Mucosa of gallbladder (tissue), 1 donor: ENCODE measurements around the gene KAT6B. TPM values are rescaled to one million over a fixed set of nuclear protein-coding genes. Genes with fewer than 3 reads are reported as not detected.

Experiments
- DNase-seq: peaks from one replicate; pipeline ENCODE4 v3.0.0-alpha.2; 2020; ENCODE audit warnings: low spot score
- total RNA-seq: library from RNA; stranded (reverse); gene quantifications from one replicate; pipeline ENCODE4 v1.2.1, GENCODE V29; 2021
- donor health status: DM: no; HTN: no; CAD: no.

Gene KAT6B
- total RNA-seq, 1 donor from 2014 or later: 33.0 TPM

DNA sequence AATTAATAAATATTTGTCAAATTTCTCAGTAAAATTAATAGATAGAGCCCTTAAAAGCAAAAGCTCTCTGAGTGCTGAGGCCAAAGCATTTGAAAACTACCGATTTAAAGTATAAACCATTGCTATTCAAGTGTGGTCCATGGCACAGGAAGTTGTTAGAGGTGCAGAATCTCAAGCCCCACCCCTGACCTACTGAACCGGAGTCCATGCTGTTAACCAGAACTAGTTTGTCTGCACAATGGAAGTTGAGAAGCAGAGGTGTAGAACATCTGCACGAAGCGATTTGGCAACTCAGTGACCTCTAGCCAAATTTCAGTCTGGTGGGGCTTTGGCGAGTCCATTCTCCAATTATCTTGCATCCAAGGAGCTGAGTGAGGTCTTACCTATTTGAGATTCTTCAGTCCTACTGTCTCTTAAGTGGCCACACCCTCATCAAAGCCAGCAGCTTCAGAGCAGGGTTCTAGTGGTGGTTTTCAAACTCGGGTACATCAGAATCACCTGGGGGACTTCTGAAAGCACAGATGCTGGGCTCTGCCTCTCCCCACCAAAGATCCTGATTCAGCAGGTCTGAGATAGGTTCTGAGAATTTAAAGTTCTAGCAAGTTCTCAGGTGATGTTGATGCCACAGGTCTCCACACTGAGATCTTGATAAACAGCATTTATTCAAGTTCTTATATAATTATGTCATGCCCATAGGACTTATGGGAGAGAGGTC, 188.3 kb downstream of the KAT6B start:
- DNase-seq: no peak

DNA sequence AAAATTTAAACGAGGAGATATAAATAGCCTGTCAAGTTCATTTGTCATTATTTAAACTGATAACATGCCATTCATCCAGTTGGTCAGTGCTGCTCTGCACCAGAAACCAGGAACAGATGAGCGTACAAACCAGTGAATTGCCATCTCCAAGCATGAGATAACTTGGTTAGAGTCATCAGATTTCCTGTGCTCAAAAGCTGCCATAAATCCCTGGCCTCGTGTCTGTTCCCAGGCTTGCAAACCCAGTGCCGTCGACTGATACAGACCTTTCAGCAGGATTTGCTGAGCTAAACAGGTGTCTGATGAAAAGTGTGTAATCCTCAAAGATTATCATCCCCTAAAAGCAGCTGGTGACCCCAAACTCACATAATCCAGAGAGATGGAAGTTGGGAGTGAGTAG, 189.0 kb downstream of the KAT6B start:
- DNase-seq: no peak

DNA sequence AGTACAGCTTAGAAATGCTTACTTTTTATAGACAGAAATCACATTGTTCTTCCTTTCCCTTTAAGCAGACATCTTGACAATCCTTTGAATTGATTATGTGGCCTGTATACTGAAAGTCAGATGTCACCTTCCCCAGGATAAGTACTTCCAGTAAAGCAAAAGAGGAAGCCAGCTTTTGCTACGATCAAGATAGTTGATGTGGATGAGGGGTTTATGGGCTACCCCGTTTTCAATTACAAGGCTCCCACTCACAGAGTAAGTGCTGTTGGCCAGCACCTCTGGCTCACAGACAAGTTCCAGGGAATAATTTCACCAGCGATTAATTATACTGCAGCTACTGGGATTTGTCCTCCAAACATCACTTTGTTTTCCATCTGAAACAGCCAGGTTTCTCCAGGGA, 189.9 kb downstream of the KAT6B start:
- no peak for DNase-seq

DNA sequence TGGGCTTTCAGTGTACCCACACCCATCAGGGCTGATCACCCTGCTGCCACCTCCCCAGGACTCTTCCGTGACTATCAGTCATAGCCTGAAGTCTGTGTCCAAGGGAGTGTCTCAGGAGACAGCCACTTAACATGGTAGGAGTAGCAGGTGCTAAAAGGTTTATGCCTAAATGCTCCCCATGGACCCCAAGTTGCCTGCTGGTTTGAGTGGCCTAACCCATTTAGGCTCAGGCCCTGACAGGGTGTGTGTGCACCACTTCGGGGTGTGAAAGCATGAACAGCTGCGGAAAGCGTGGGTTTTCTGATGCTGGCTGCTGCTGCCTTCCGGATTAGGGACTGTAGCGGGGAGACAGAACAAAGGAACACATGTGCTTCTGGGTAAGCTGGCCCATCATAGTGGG, 191.9 kb downstream of the KAT6B start:
- no peak for DNase-seq

DNA sequence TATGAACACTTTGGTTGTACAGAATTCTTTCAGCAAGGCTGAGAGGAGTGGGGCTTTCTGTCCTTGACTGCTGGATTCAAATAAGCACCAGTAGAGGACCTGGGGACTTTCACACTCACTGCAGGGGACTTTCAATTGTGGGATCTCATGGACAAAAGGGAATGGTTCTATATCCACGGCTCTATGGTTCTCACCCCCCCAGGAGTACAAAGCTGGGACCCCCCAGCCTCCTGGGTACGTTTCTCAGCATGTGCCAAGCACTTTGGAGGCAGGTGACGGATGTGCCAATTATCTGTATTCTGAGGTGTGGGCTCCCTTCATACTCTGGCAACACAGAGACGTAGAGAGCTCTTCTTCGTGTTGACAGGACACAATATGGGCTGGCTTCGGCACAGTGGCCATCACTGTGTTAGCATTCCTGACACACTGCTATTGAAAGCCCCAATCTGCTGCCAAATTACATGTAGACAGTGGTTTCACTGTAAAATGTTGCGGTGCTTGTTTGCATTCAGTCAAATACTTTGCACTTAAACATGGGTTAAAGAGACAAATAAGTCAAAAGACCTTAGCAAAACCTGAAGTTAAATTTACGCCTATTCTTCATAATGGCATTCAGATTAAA, 192.4 kb downstream of the KAT6B start:
- no peak for DNase-seq

DNA sequence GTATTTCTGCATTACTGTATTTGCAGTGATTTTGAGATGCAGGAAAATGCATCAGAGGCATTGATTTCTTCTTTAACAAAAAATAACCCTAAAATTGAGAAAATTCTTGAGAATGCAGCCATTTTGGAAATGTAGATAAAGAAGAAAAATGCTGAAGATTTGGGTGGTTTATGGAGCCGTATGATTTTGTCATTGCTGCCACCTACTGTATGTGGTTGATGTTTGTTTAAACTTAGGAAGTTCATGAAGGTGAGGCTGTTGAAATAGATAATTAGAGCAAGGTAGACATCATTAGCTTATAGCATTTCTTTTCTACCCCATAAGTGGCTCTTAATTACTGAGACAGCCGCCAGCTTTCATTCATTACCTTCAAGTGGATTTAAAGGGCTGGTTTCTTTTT, 193.0 kb downstream of the KAT6B start:
- no peak for DNase-seq

DNA sequence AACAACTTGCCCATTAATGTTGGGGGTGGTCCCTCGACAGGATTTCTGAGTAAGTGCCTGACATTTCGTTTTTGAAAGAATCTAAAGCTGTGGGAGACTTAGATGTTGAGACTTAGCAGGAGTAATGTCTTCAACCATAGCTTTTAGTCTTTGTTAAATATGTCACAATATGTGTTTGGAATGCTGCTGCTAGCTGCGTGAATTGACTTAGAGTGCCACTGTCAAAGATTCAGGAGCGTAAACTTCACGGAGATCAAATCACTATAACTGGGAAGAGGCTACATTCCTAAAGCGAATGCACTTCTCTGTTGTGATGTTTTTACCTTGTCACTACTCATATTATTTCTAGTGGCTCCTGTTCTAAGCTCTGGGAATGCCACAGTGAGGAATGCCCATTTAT, 193.8 kb downstream of the KAT6B start:
- DNase-seq: no peak

DNA sequence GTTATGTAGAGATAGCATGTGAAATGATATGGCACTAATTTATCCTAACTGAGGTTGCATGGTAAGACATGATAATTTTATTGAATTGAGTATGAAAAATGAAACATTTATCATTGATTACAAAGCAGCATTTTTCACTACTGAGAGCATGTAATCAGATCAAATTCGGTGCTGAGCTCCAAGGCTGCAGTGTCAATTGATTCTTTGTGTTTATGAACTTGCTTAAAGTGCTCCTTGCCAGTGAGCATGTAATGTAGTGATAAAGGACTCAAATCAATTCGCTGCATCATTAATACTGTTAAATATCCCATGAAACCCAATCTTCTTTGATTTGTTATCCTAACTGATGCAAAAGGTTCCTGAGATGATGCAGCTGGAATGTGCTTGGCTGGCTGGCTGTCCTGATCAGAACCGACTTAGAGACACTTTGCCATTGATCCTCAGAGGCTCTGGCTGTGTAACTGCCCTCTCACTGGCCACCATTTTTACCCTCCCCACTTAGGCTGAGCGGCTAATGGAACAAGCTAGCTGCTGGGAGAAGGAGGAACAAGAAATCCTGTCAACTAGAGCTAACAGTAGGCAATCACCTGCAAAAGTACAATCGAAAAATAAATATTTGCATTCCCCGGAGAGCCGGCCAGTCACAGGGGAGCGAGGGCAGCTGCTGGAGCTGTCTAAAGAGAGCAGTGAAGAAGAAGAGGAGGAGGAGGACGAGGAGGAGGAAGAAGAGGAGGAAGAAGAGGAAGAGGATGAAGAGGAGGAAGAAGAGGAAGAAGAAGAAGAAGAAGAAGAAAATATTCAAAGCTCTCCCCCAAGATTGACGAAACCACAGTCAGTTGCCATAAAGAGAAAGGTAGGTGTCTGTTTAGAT, 195.2 kb downstream of the KAT6B start:
- DNase-seq: no peak

DNA sequence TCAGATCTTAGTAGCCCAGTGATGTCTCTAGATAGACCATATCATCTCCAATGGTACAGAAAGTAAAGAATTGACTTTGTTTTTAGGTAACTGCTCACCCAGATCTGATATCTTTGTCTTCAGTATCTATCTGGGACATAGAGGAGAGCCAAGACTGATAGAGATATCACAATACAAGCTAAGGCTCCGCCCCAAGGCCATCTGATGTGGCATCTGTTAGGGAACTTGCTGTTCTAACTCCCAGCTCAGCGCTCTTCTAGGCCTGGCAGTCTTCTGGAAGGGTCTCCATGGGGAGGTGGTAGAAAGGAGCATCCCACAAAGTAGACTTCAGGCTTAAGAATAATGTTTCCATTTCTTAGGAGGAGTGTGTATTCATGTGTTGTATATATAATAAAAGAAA, 196.7 kb downstream of the KAT6B start:
- DNase-seq: no peak

DNA sequence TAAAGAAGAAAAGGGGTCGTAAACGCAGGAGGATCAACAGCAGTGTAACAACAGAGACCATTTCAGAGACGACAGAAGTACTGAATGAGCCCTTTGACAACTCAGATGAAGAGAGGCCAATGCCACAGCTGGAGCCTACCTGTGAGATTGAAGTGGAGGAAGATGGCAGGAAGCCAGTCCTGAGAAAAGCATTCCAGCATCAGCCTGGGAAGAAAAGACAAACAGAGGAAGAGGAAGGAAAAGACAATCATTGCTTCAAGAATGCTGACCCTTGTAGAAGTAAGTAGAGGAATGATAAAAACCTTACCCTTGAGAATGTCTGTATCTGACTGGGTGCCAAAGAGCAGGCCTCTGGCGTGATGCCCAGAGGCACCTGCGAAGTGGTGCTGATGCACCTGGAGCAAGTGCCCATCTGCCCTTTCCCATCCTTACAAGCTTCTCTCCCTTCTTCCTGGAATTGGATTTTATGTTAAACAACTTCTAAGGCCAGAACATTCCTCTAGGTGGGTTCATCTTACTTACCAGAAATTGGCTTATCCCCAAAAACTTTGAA, 198.6 kb downstream of the KAT6B start:
- DNase-seq: no peak

DNA sequence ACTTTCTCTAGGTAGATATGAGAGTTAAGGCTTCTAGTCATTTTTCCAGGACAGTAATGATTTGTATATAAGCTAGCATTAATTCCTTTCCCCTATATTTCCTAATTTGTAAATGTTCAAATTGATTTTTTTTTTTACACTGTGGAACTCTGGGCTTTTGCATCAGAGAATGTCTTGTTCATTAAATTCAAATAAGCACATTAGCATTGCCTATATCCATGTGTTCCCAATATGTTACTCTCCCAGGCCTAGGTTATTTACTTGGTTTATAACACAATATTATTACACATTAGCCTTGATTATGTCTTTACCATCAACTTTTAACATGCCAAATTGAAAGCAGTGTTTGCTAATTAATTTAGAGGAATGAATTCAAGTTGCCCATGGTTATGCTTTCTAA, 201.6 kb downstream of the KAT6B start:
- no peak for DNase-seq

DNA sequence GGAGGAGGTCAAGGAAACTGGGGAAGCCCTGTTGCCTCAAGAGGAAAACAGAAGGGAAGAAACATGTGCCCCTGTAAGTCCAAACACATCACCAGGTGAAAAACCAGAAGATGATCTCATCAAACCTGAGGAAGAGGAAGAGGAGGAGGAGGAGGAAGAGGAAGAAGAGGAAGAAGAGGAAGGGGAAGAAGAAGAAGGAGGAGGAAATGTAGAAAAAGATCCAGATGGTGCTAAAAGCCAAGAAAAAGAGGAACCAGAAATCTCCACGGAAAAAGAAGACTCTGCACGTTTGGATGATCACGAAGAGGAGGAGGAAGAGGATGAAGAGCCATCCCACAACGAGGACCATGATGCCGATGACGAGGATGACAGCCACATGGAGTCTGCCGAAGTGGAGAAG, 202.3 kb downstream of the KAT6B start:
- no peak for DNase-seq

DNA sequence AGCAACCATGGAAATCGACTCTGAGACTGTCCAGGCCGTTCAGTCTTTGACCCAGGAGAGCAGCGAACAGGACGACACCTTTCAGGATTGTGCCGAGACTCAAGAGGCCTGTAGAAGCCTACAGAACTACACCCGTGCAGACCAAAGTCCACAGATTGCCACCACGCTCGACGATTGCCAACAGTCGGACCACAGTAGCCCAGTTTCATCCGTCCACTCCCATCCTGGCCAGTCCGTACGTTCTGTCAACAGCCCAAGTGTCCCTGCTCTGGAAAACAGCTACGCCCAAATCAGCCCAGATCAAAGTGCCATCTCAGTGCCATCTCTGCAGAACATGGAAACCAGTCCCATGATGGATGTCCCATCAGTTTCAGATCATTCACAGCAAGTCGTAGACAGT, 203.0 kb downstream of the KAT6B start:
- DNase-seq: no peak

DNA sequence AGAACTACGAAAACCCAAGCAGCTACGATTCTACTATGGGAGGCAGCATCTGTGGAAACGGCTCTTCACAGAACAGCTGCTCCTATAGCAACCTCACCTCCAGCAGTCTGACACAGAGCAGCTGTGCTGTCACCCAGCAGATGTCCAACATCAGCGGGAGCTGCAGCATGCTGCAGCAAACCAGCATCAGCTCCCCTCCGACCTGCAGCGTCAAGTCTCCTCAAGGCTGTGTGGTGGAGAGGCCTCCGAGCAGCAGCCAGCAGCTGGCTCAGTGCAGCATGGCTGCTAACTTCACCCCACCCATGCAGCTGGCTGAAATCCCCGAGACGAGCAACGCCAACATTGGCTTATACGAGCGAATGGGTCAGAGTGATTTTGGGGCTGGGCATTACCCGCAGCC, 203.5 kb downstream of the KAT6B start:
- peak; percentile 33 for DNase-seq

DNA sequence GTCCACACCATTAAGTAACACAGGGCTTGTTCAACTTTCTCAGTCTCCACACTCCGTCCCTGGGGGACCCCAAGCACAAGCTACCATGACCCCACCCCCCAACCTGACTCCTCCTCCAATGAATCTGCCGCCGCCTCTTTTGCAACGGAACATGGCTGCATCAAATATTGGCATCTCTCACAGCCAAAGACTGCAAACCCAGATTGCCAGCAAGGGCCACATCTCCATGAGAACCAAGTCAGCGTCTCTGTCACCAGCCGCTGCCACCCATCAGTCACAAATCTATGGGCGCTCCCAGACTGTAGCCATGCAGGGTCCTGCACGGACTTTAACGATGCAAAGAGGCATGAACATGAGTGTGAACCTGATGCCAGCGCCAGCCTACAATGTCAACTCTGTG, 204.0 kb downstream of the KAT6B start:
- no peak for DNase-seq

DNA sequence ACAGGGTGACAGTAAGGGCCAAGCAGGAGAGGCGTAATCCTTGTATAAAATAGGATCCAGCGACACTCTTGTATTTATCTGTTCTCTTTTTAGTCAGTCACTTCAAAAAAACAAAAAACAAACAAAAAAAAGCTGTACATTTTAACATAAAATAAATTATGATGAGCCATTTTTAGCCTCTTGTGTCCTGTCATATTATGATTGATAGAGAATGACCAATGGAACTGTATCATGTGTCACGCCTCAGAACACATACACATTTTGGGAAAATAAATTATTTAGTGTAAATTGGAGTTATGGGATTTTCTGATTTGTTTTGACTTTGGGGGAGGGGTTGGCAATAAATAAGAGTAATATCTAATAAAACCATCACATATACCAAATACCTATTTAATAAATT, 205.7 kb downstream of the KAT6B start:
- no peak for DNase-seq

DNA sequence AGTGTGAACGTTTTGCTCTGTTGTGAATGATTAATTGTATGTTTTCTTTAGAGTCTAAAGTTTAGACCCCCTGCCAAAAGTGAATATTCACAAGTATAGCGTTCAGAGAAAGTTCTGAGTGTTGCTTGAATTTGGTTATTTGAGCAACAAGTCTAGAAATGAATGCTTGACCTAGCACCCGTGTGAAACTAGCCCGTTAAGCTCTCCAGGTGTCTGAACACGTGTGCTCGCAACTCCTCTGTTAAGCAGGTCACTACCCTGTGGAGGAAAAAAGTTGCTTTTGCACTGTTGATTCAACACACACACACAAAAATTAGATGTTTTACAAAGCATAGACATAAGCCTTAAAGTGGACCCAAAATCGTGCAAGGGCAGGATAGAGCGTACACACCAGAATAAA, 206.4 kb downstream of the KAT6B start:
- no peak for DNase-seq

DNA sequence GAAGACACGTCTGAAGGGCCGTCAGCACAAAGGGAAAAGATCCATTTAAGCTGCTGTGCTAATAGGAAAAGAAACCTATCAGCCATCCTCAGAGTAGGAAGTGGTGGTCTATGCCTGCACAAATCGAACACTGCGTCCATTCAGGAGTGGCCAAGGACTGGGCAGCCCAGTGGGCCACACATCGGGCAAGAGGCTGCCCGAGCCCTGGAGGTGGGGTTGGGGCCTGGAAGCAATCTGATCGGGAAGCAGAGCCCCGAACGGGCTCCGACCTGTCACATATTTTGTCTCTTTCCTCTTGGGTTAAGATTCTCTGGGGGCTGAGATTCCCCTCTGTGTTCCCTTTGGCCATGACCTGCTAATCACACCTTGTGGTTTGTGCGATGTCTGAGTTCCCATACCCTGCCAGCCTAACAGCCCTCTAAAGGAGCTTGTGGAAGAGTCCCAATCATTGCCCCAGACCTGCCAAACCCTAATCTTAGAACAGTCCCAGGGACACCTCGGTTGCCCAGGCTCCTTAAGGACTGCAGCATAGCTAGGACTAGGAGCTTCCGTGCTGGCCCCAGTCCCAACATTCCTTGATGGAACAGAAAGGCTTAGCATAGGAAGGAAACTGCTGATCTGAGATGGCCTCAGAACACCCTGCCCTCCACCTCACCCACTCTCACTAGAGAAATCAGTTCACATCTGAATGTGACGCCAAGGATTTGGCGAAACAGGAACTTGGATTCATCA, 207.2 kb downstream of the KAT6B start:
- no peak for DNase-seq

DNA sequence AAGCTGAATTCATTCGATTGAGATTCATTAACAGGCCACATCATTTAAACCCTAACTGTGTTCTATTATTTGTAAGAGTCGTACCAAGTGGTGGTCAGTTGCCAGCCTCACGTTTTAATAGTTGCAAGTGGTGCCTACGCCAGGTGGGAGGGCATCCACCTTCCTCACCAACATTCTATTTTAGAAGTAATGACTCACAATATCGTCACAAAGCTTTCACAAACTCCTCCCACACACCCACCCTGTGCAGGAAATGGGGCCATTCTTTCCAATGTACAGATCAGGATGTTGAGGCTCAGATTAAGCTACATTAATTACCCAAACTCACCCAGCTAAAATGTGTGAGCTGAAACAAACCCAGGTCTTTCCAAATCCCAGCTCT, 207.7 kb downstream of the KAT6B start:
- DNase-seq: no peak

DNA sequence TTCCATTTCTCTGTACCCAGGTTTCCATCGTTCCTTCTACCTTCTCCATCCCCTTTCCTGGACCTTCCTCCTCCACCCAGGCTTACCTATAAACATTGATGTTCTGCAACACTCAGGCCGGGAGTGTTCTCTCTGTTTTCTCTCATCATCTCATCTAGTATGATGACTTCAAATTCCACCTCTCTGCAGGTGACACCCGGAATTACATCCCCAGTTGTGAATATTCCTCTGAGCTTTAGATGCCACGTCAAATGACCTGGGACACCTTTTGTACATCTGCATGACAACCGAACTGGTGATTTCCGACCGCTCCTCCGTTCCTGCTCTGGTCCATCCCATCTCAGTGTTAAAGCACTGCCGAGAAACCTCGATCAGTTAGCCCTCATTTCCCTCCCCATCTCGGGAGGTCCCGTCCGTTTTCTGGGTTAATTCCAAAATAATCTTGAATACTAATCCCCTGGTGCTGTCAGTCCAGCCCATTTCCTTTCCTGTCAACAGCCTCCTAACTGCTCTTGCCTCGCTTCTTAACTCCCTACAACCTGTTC, 208.4 kb downstream of the KAT6B start:
- no peak for DNase-seq

DNA sequence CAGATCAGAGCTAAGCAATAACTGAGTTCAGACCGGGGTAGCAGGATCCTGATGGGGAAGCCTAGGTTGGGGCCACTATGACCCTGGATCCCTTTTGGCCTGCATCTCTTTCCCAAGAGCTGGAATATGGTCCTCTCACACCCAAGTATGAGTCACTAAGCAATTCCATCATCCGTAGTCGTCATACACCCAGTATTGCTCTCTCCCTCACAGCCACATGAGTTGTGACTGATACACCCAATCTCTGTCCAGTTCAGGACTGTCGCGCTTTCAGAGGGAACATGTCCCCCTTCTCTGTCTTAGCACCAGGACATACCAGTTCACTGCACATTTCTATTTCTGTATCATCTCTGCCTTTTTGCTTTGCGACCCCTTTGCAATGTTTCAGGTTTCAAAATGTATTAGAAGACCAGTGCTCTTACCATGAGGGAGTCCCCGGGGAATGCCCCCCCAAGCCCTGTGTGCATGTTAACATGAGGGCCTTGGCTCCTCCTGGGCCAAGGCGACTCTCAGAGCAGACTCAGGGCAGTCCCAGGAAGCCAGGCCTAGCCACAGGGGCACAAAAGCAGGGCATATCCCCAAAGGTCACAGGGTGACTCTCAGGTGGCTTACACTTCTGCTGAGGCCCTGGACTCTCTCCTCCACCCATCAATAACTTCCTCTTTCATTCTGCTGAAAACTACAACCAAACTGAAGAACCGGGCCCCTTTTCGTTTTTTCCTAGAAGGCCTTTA, 209.7 kb downstream of the KAT6B start:
- no peak for DNase-seq
